NCI-H774 (cell line): Measurements from ENCODE around the gene CFL1.
"Not testable (repeated sequence)": the region's sequence is repeated elsewhere in the genome, so short reads cannot be mapped to it uniquely, and the experiment has no call there.

Experiments
- DNase-seq: peaks from one replicate; lab custom pipeline; 2025; lab: John Stamatoyannopoulos, UW

Gene CFL1

GRCh38 chr11:65832231-65832630 lies 25.7 kb downstream of the CFL1 start:
- not testable (repeated sequence) for DNase-seq

GRCh38 chr11:65829459-65829858 lies 28.5 kb downstream of the CFL1 start:
- DNase-seq, result no peak

- DNase-seq, result no peak
Observed at GRCh38 chr11:65826984-65827735, 30.8 kb downstream of the CFL1 start.

GRCh38 chr11:65822776-65823528 lies 35.0 kb downstream of the CFL1 start:
- no peak for DNase-seq

GRCh38 chr11:65821107-65821506 lies 36.9 kb downstream of the CFL1 start:
- no peak for DNase-seq

GRCh38 chr11:65817835-65818680 lies 39.9 kb downstream of the CFL1 start:
- DNase-seq, result peak; percentile 83

GRCh38 chr11:65817312-65817834 lies 40.6 kb downstream of the CFL1 start:
- DNase-seq, result no peak

GRCh38 chr11:65816696-65817095 lies 41.3 kb downstream of the CFL1 start:
- no peak for DNase-seq

GRCh38 chr11:65814986-65815565 lies 42.9 kb downstream of the CFL1 start:
- DNase-seq, result no peak

- no peak for DNase-seq
Observed at GRCh38 chr11:65814131-65814985, 43.6 kb downstream of the CFL1 start.

- no peak for DNase-seq
Observed at GRCh38 chr11:65811764-65812475, 46.1 kb downstream of the CFL1 start.

- no peak for DNase-seq
Observed at GRCh38 chr11:65810046-65810868, 47.7 kb downstream of the CFL1 start.

- no peak for DNase-seq
Observed at GRCh38 chr11:65809496-65809895, 48.5 kb downstream of the CFL1 start.

GRCh38 chr11:65808744-65809341 lies 49.1 kb downstream of the CFL1 start:
- DNase-seq, result no peak

- DNase-seq, result no peak
Observed at GRCh38 chr11:65806979-65807378, 51.0 kb downstream of the CFL1 start.
